Stimulated activated CD4-positive, alpha-beta T cell treated with anti-CD3 and anti-CD28 coated beads, Interleukin-1b, Interleukin-23, amount 100 ng/mL, for 48 hours (primary cell): ENCODE data around the gene IL18.
"Not testable (repeated sequence)": the region's sequence is repeated elsewhere in the genome, so short reads cannot be mapped to it uniquely, and the experiment has no call there.

Source experiments
- DNase-seq: peaks from one replicate; pipeline ENCODE4 v3.0.0-alpha.2; 2020

IL18 gene

GRCh38 chr11:112163875-112164685, at the start of gene IL18:
IL18 (minus strand) TSS chr11:112164094; CDS start chr11:112155053, 9,041 bp downstream.
- no peak for DNase-seq

- no peak for DNase-seq
Observed at GRCh38 chr11:112212710-112213109, 48.8 kb upstream of the IL18 start.

DNA sequence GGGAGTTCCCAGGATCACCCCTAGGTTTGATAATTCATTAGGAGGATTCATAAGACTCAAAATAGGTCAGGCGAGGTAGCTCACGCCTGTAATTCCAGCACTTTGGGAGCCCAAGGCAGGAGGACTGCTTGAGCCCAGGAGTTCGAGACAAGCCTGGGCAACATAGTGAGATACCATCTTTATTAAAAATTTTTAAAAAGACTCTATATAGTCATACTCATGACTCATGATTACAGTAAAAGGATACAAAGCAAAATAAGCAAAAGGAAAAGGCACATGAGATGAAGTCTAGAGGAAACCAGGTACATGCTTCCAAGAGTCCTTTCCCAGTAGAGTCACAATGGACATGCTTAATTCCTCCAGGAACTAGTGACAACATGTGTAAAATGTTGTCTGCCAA, 48.4 kb upstream of the IL18 start:
- no peak for DNase-seq

DNA sequence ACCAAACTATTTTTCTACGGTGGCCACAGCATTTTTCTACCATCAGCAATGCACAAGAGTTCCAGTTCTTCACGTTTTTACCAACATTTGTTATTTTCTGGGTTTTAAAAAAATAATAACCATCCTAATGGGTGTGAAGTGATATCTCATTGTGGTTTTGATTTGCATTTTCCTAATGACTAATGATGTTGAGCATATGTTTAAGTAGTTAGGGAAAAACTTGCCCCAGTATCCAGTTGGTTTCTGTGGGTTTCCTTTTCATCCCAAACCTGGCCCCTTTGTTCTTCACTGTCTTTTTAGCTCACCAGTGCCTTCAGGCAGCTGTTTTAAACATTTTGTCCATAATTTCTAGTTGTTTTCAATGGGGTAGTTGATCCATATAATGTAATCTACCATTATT, 47.6 kb upstream of the IL18 start:
- DNase-seq = no peak

- no peak for DNase-seq
Observed at GRCh38 chr11:112210890-112211289, 47.0 kb upstream of the IL18 start.

GRCh38 chr11:112206071-112206470, 42.2 kb upstream of the IL18 start:
- DNase-seq = no peak

DNA sequence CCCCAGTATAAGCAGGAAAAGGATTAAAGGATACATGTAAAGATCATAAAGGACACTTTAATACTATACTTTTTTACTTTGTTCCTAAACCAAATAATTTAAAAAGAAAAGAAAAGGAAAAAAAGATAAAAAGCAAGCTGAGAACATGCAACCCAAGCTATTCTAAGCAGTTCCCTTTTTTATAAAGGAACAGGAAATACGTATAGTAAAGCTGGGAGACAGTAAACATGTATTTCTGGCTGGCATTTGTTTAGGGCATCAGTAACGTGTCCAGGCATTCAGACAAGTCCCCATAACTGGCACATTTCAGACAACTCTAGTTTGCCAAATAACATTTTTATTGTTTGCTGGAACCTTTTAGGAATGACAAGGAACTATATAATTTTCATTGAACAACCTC, 36.4 kb upstream of the IL18 start:
- no peak for DNase-seq

GRCh38 chr11:112199101-112199500, 35.2 kb upstream of the IL18 start:
- not testable (repeated sequence) for DNase-seq

- DNase-seq = no peak
Observed at GRCh38 chr11:112196519-112197087, 32.7 kb upstream of the IL18 start.

- DNase-seq = no peak
Observed at GRCh38 chr11:112195951-112196351, 32.1 kb upstream of the IL18 start.

DNA sequence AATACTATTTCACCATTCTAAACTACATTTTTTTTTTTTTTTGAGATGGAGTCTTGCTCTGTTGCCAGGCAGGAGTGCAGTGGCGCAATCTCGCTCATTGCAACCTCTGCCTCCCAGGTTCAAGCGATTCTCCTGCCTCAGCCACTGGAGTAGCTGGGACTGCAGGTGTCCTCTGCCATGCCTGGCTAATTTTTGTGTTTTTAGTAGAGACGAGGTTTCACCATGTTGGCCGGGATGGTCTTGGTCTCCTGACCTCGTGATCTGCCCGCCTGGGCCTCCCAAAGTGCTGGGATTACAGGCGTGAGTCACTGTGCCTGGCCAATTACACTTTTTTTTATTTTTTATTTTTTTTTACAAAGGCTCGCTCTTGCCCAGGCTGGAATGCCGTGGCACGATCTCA, 31.2 kb upstream of the IL18 start:
- DNase-seq = not testable (repeated sequence)

- no peak for DNase-seq
Observed at GRCh38 chr11:112186304-112186703, 22.4 kb upstream of the IL18 start.

DNA sequence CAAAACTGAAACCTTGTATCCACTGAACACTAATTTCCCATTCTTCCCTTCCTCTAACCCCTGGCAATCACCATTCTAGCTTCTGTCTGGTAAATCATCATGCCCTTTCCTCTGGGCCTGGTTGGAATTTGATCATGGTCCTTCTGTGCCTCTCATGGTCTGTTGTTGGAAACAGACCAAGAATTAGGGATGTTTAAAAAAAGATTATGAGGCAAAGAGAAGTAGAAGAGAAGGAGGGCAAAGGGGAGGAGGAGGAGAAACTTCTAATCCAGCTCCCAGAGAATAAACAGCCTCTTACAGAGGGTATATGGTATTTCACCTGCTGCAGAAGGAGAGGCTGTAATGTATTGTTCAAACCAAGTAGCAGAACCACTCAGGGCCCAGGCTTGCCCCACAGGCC, 22.0 kb upstream of the IL18 start:
- DNase-seq = no peak

DNA sequence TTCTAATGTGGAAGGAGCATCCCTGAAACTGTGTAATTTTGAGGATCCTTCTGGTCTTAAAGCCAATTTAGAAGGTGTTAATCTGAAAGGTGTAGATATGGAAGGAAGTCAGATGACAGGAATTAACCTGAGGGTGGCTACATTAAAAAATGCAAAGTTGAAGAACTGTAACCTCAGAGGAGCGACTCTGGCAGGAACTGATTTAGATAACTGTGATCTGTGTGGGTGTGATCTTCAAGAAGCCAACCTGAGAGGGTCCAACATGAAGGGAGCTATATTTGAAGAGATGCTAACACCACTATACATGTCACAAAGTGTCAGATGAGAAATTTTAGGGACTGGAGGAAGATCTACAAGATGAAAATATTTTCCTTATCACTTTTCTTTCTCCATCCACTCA, 19.0 kb upstream of the IL18 start:
- no peak for DNase-seq

DNA sequence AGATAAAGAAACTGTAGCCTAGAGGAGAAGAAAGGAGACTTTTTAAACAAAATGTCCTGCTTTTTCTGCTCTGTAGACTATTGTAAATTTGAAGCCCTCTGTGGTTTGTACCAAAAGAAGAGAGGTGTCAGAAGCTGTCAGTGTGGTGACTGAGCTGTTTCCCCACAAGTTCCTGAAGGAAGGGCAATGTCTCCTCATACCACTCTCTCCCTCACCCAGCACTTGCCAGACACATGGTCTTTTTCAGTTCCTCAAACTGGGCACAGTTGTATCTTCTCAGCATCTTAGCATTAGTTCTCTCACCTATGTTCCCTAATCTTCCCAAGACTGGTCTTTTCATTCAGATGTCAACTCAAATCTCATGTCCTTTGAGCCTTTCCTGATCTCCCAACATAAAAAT, 15.7 kb upstream of the IL18 start:
- no peak for DNase-seq

DNA sequence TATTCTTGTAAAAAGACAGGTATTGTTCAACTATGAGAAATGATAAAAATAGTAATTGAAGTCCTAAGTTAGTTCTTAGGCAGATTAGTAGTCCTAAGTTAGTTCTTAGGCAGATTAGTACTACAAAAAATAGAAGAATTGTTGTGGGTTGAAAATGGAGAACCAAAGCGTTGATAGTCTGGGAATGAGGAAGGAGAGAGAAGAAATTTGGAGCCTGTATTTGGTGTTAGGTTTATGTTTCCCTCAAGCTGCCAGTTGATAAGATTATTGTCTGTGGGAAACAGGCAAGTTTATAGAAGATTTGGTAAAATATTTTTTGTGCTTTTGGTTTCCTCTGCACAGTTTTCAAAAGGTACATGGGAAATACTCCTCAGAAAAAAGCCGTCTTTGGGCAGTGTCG, 15.0 kb upstream of the IL18 start:
- DNase-seq = no peak

DNA sequence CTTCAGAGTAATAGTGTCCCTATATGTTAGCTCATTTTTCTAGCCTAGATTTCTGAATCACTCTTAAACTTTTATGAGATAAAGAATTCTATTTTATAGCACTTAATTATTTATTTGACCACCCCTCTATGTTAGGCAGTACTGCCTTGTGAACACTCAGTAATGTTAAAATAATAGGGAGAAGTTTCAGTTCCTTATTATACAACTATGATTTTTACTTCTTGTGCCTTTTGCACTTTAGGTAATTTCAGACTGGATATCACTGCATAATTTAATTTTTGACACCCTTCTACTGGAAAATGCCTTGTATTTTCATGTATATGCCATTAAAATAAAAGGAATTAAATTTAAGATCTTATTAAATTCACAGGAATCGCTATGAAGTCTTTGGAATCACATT, 14.5 kb upstream of the IL18 start:
- no peak for DNase-seq

DNA sequence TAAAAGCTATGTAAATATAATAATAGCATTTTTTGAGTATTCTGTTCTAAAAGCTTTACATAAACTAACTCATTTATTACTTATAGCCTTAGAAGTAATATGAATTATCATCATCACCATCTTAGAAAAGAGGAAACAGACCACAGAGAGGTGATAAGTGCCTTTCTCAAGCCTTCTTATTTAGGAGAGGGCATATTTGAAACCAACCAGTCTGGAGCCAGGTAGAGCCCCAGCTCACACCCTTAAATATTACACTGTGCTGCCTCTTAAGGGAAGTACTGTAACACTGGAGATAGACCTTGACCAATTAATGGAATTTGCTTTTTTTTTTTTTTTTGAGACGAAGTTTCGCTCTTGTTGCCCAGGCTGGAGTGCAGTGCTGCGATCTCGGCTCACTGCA, 13.7 kb upstream of the IL18 start:
- DNase-seq = no peak

DNA sequence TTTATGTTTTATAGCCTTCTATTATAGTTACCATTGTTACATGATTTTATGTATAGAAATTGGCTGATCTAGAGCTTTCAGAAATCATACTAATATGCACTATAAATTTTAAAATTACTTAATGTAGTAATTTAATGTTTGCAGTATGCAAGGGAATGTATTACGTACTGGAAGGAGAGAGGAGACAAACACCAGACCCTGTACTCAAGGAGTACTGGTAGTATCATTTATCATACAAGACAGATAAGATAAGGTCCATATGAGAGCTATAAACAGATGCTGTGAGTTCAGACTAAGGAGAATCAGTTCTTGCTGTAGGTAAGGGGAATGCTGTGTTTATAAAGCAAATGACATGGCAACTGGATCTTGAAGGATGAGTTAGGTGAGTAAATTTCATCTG, 12.2 kb upstream of the IL18 start:
- DNase-seq = no peak

DNA sequence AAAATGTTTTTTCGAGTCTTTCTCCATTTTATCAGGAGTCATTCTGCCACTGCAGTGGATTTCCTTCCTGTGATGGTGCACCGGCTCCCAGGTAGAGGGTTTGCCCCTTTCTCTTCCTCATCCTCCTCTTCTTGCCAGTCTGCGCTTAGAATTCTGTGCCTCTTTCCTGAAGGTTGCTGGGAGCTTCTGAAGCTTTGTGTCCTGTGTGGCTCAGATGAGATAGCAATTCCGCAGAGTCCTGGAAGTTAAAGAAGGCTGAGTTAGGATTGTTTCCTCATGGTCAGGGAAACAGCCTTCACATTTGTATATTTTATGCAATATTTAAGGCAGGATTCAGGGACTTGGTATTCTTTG, 11.7 kb upstream of the IL18 start:
- DNase-seq = no peak

DNA sequence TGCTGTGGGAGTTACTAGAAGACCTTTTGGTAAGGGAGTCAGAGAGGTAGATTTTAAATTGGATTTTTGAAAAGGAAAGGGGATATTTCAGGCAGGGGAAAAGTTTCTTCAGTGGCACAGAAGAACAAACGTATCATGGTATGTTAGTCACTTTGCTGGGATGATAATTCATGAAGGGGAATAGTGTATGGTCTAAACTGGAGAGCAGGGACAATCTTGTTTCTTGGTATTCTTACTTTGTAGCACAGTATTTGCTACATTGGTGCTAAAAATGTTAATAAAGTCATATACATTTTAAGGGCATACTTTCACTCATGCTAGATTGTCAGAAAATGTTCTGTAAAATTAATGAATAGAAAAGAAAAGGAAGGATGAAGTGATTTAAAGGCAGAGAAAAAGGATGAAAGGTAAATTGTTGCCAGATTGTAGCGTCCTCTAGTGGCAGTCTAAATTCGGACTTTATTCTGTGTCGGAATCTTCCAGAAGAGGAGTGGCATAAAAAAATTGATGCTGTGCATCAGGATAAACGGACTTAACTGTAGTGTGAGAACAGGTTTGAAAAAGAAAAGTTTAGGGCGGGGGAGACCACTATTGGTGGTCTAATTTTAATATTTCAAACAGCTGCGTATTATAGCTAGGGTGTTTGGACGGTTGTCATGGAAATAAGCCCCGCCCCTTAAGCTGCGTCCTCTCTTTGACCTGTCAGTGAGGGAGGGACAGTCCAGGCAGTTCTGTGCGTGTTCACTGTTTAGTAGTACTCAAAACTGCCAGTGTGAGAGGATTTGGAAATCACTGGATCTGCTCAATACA, 11.1 kb upstream of the IL18 start, which contains the start of gene BCO2:
BCO2 (plus strand) TSS at position 724 of the 810 bp plus-strand sequence. CDS start 90 bp downstream, outside the sequence.
- peak; percentile 23 for DNase-seq

- DNase-seq = no peak
Observed at GRCh38 chr11:112173152-112173551, 9.3 kb upstream of the IL18 start.

GRCh38 chr11:112172362-112172994, 8.6 kb upstream of the IL18 start:
- DNase-seq = no peak
